ENCODE results near the gene JOSD1. TPM values are rescaled to one million over a fixed set of nuclear protein-coding genes. Genes with fewer than 3 reads are reported as not detected.

Gene JOSD1
- polyA plus RNA-seq, 3 donors, result 7.1 to 83.5 (median 7.2) TPM

GRCh38 chr22:38733329-38733723, 32.6 kb upstream of the JOSD1 start:
- Mint-ChIP-seq H3K27me3 (ENCODE audit: low read depth in 3 of 3) (peaks cover 0 to 3% (median 0%) of the 10 kb centered on the region in 3 donors), H3K9me3 (no peaks in the 10 kb centered on the region), H3K27ac (peak overlapping the region in 6 of 7 donors; percentile 24 to 80 (median 65)), H3K4me3 (no peak overlapping the region), H3K36me3 (peaks cover 72 to 87% of the 10 kb centered on the region in 2 donors), H3K4me1 (peaks cover 8% of the 10 kb centered on the region)
- H2AFZ ChIP-seq (ENCODE audit: insufficient read depth, low read depth, low read length, poor library complexity, severe bottlenecking), result no peak overlapping the region
- no peaks in the 10 kb centered on the region for H3K9me3 ChIP-seq (replicated peaks in 1 of 2; ENCODE audit: control insufficient read depth in 1 of 2, insufficient read depth in 1 of 2, low read length in 2 of 2)
- H4K20me1 ChIP-seq (ENCODE audit: insufficient read depth, low read length), result peaks cover 100% of the 10 kb centered on the region
- peak; percentile 93 for TF ChIP-seq CTCF (IDR thresholded peaks at IDR 0.05)
- H3K9ac ChIP-seq (ENCODE audit: insufficient read depth, low read length, poor library complexity, severe bottlenecking), result no peak overlapping the region
- WGBS (ENCODE audit: insufficient coverage), result 100% methylated on average over 1 of the region's 4 CpGs
- intact Hi-C loops (cut with micrococcal nuclease), result no loop called here
- H3K27ac ChIP-seq (ENCODE audit: low read depth in 1 of 2, low read length in 2 of 2), result peak overlapping the region in 1 of 2 donors; percentile 45
- peak in 1 of 3 donors; percentile 35 for DNase-seq
- peaks cover 77 to 91% of the 10 kb centered on the region in 2 donors for H3K36me3 ChIP-seq (replicated peaks in 1 of 2; ENCODE audit: control insufficient read depth in 1 of 2, insufficient read depth in 2 of 2, low read length in 2 of 2)
- H3K79me2 ChIP-seq (ENCODE audit: insufficient read depth, low read length), result peaks cover 5% of the 10 kb centered on the region
- no peaks in the 10 kb centered on the region for H3K4me1 ChIP-seq (ENCODE audit: control insufficient read depth in 1 of 2, insufficient read depth in 2 of 2, low read length in 2 of 2)
- H3K4me2 ChIP-seq (replicated peaks; ENCODE audit: extremely low read depth, low read length, poor library complexity, severe bottlenecking), result no peak overlapping the region
- no peak overlapping the region for H3K4me3 ChIP-seq (replicated peaks in 1 of 3; ENCODE audit: low read depth in 2 of 3, low read length in 3 of 3)
- no peaks in the 10 kb centered on the region for H3K27me3 ChIP-seq (ENCODE audit: control insufficient read depth in 2 of 2, insufficient read depth in 2 of 2, low read length in 2 of 2)

GRCh38 chr22:38732251-38732815, 31.6 kb upstream of the JOSD1 start:
- no peaks in the 10 kb centered on the region for H3K4me1 ChIP-seq (ENCODE audit: control insufficient read depth in 1 of 2, insufficient read depth in 2 of 2, low read length in 2 of 2)

More at GRCh38 chr22:38732251-38732815, 31.6 kb upstream of the JOSD1 start:
- Mint-ChIP-seq H3K9me3 (no peaks in the 10 kb centered on the region), H3K27ac (peak overlapping the region in 4 of 7 donors; percentile 32 to 72 (median 52)), H3K27me3 (ENCODE audit: low read depth in 3 of 3) (peaks cover 0 to 1% (median 0%) of the 10 kb centered on the region in 3 donors), H3K4me1 (peaks cover 8% of the 10 kb centered on the region), H3K4me3 (no peak overlapping the region), H3K36me3 (peaks cover 71 to 87% of the 10 kb centered on the region in 2 donors)
- Histone ChIP-seq H3K36me3 (replicated peaks in 1 of 2; ENCODE audit: control insufficient read depth in 1 of 2, insufficient read depth in 2 of 2, low read length in 2 of 2) (peaks cover 77 to 91% of the 10 kb centered on the region in 2 donors), H2AFZ (ENCODE audit: insufficient read depth, low read depth, low read length, poor library complexity, severe bottlenecking) (no peak overlapping the region), H3K9ac (ENCODE audit: insufficient read depth, low read length, poor library complexity, severe bottlenecking) (no peak overlapping the region), H3K4me2 (replicated peaks; ENCODE audit: extremely low read depth, low read length, poor library complexity, severe bottlenecking) (no peak overlapping the region), H3K27ac (ENCODE audit: low read depth in 1 of 2, low read length in 2 of 2) (peak overlapping the region in 1 of 2 donors; percentile 35), H3K79me2 (ENCODE audit: insufficient read depth, low read length) (no peaks in the 10 kb centered on the region), H3K4me3 (replicated peaks in 1 of 3; ENCODE audit: low read depth in 2 of 3, low read length in 3 of 3) (no peak overlapping the region), H3K27me3 (ENCODE audit: control insufficient read depth in 2 of 2, insufficient read depth in 2 of 2, low read length in 2 of 2) (no peaks in the 10 kb centered on the region), H4K20me1 (ENCODE audit: insufficient read depth, low read length) (peaks cover 100% of the 10 kb centered on the region), H3K9me3 (replicated peaks in 1 of 2; ENCODE audit: control insufficient read depth in 1 of 2, insufficient read depth in 1 of 2, low read length in 2 of 2) (no peaks in the 10 kb centered on the region)
- no peak for TF ChIP-seq CTCF (IDR thresholded peaks at IDR 0.05)
- intact Hi-C loops (cut with micrococcal nuclease), result no loop called here
- WGBS (ENCODE audit: insufficient coverage), result 91% methylated on average over 13 of the region's 13 CpGs
- no peak for DNase-seq
